OCI-LY7 (cell line): ENCODE data around the gene ENKD1.

Source experiments
- EZH2phosphoT487 ChIP-seq: fragments of 200-600 bp; sonication (generic); IDR thresholded peaks from 2 replicates; pipeline ENCODE4 v1.6.1; 2018; ENCODE audit warnings: low read depth, borderline replicate concordance, mild to moderate bottlenecking, mixed run types, antibody characterized with exemption, low read length, moderate library complexity, mixed read lengths
- TF ChIP-seq, protein P1 (sequence below): fragments of 200-600 bp; sonication (generic); conservative IDR thresholded peaks from 2 replicates; pipeline ENCODE4 v1.5.1; 2014; ENCODE audit warnings: mild to moderate bottlenecking, antibody characterized with exemption, low read length, moderate library complexity, mixed read lengths

DNA sequence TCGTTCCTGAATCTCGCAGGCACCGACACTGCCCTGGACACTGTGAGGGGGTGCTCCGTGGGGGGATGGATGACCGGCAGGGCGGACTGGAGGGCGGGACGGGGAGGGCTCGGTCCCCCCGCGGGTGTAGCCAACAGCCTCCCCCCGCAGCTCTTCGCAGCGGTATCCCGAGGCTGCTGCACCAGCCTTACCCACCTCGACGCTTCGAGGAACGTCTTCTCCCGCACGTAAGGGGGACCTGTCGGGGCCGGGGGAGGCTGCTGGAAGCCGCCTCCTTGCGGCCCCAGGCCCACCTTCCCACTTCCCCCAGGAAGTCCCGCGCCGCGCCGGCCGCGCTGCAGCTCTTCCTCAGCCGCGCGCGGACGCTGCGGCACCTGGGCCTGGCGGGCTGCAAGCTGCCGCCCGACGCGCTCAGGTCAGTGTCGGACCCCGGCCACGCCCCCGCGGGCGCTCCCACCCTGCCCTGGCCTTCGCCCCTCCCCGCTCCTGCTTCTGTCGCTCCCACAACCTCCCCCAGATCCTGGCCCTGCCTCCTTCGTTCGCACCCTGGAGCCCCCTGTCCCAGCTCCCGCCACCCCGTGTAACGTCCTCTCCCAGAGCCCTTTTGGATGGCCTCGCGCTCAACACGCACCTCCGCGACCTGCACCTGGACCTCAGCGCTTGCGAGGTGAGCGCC, 18.3 kb downstream of the ENKD1 start:
- no peak for TF ChIP-seq EZH2phosphoT487
- TF ChIP-seq, protein P1, sequence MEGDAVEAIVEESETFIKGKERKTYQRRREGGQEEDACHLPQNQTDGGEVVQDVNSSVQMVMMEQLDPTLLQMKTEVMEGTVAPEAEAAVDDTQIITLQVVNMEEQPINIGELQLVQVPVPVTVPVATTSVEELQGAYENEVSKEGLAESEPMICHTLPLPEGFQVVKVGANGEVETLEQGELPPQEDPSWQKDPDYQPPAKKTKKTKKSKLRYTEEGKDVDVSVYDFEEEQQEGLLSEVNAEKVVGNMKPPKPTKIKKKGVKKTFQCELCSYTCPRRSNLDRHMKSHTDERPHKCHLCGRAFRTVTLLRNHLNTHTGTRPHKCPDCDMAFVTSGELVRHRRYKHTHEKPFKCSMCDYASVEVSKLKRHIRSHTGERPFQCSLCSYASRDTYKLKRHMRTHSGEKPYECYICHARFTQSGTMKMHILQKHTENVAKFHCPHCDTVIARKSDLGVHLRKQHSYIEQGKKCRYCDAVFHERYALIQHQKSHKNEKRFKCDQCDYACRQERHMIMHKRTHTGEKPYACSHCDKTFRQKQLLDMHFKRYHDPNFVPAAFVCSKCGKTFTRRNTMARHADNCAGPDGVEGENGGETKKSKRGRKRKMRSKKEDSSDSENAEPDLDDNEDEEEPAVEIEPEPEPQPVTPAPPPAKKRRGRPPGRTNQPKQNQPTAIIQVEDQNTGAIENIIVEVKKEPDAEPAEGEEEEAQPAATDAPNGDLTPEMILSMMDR = no peak
